LNCAP (cell line): Measurements from ENCODE around the gene MIPOL1.

Source experiments
- CTCF ChIP-seq: fragments of 450-650 bp; IDR thresholded peaks from 2 replicates; pipeline ENCODE4 v1.5.1; 2017; ENCODE audit warnings: mild to moderate bottlenecking

The MIPOL1 gene

GRCh38 chr14:37480446-37481290 lies 282.9 kb downstream of the MIPOL1 start:
- no peak for TF ChIP-seq CTCF

GRCh38 chr14:37482428-37482827 lies 284.7 kb downstream of the MIPOL1 start:
- TF ChIP-seq CTCF = no peak

DNA sequence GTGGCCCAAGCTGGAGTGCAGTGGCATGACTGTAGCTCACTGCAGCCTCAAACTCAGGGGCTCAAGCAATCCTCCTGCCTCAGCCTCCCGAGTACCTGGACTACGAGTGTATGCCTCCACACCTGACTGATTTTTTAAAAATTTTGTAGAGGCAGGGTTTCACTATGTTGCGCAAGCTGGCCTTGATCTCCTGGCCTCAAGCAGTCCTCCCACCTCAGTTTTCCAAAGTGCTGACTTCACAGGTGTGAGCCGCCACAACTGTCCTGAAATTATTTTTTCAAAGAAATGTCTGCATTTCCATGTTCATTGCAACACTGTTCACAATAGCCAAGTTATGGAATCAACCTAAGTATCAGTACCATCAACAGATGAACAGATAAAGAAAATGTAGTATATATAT lies 285.9 kb downstream of the MIPOL1 start:
- no peak for TF ChIP-seq CTCF

- TF ChIP-seq CTCF = no peak
These were observed 292.9 kb downstream of the MIPOL1 start for GRCh38 chr14:37490607-37491006.

GRCh38 chr14:37491076-37491475 lies 293.3 kb downstream of the MIPOL1 start:
- TF ChIP-seq CTCF = no peak

DNA sequence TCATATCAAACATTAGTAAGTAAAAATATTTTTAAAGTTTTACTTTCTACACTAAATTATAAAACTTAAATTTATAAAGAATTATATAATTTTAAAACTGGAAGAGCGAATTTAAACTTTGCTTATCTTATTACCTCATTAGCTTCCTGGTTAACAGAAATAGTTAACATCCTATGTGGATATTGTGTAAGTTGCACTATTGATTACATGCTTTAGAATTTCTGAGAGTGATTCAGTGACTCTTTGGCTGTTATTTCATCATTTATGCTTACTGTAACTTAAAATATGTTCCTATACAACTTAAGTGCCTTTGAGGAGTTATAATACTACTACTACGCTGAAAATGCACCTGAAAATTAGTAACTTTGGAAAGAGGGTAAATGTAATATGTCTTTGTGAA lies 295.9 kb downstream of the MIPOL1 start:
- TF ChIP-seq CTCF = no peak

DNA sequence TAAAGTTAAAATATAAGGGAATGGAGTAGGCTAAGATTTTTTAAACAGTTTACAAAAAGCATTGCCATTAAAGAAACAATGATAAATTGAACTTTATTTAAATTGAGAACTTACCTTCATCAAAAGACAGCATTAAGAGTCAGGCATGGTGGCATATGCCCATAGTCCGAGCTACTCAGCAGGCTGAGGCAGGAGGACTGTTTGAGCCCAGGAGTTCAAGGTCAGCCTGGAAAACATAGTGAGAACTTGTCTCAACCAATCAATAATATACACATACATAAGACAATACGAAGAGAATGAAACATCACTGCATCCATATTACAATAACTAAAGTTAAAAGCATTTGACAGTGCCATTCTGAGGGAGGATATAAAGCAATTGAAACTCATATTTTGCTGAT lies 299.7 kb downstream of the MIPOL1 start:
- no peak for TF ChIP-seq CTCF
